Lower lobe of right lung (tissue), 2 donors: ENCODE results near the gene IGSF5. TPM values are rescaled to one million over a fixed set of nuclear protein-coding genes. Genes with fewer than 3 reads are reported as not detected.

ENCODE experiments used
- ATAC-seq, 2 donors: fragments of 200-7000 bp; cut with Tn5 transposase; one replicate each; pipeline ENCODE4 v1.9.1; 2020 to 2022; ENCODE audit warnings: mild to moderate bottlenecking in 2 of 2, moderate library complexity in 2 of 2
- DNase-seq: peaks from one replicate; pipeline ENCODE4 v3.0.0-alpha.2; 2020
- H3K27ac ChIP-seq: fragments of 200-600 bp; one replicate; pipeline ENCODE4 v1.8.0; 2022
- H3K27me3 ChIP-seq: fragments of 200-600 bp; one replicate; pipeline ENCODE4 v1.8.0; 2022; ENCODE audit warnings: low read depth
- H3K36me3 ChIP-seq: fragments of 200-600 bp; one replicate; pipeline ENCODE4 v1.8.0; 2022; ENCODE audit warnings: mild to moderate bottlenecking
- H3K4me1 ChIP-seq: fragments of 200-600 bp; one replicate; pipeline ENCODE4 v1.8.0; 2022
- H3K4me3 ChIP-seq: fragments of 200-600 bp; one replicate; pipeline ENCODE4 v1.8.0; 2022; ENCODE audit warnings: mild to moderate bottlenecking
- H3K9me3 ChIP-seq: fragments of 200-600 bp; one replicate; pipeline ENCODE4 v1.8.0; 2022
- CTCF ChIP-seq: fragments of 200-600 bp; IDR thresholded peaks from one replicate; pipeline ENCODE4 v1.8.0; 2022; ENCODE audit warnings: antibody characterized with exemption, mild to moderate bottlenecking
- intact Hi-C: fragments of 100-400 bp; cut with DNase I; formaldehyde crosslinking; loops from one replicate; pipeline ENCODE4 v1.11.0; 2022
- total RNA-seq: library from RNA; stranded (reverse); fragmentation: NEBNext Ultra II Directional; extraction: Animal tissue kit (Norgen Biotek cat#: 25700); gene quantifications from one replicate; pipeline ENCODE4 v1.2.1, GENCODE V29; 2021
- donor health status: DM: no; HTN: yes; CAD: no; lungs with severe emphysema.

Gene IGSF5
- total RNA-seq, 1 donor from 2014 or later, result not detected

GRCh38 chr21:39726133-39726532 lies 18.9 kb upstream of the IGSF5 start:
- no peak for TF ChIP-seq CTCF
- Histone ChIP-seq H3K36me3 (no peaks in the 10 kb centered on the region), H3K4me3 (no peak overlapping the region), H3K27ac (no peak overlapping the region), H3K4me1 (no peaks in the 10 kb centered on the region), H3K9me3 (no peaks in the 10 kb centered on the region), H3K27me3 (no peaks in the 10 kb centered on the region)
- ATAC-seq, result no peak
- no peak for DNase-seq
- intact Hi-C loops, result no loop called here

GRCh38 chr21:39727401-39728120 lies 17.4 kb upstream of the IGSF5 start:
- no peaks in the 10 kb centered on the region for H3K27me3 ChIP-seq
- no peaks in the 10 kb centered on the region for H3K9me3 ChIP-seq
- TF ChIP-seq CTCF, result no peak
- no peaks in the 10 kb centered on the region for H3K4me1 ChIP-seq
- H3K4me3 ChIP-seq, result no peak overlapping the region
- ATAC-seq, result no peak
- no peak for DNase-seq
- H3K36me3 ChIP-seq, result no peaks in the 10 kb centered on the region
- intact Hi-C loops, result no loop called here
- no peak overlapping the region for H3K27ac ChIP-seq

GRCh38 chr21:39728341-39728740 lies 16.6 kb upstream of the IGSF5 start:
- Histone ChIP-seq H3K4me3 (no peak overlapping the region), H3K36me3 (no peaks in the 10 kb centered on the region), H3K27me3 (no peaks in the 10 kb centered on the region), H3K4me1 (no peaks in the 10 kb centered on the region), H3K27ac (no peak overlapping the region), H3K9me3 (no peaks in the 10 kb centered on the region)
- DNase-seq (no peak), ATAC-seq (no peak)
- intact Hi-C loops, result no loop called here
- TF ChIP-seq CTCF, result no peak

- Histone ChIP-seq H3K27ac (no peak overlapping the region), H3K4me1 (no peaks in the 10 kb centered on the region), H3K36me3 (no peaks in the 10 kb centered on the region), H3K4me3 (no peak overlapping the region), H3K27me3 (no peaks in the 10 kb centered on the region), H3K9me3 (no peaks in the 10 kb centered on the region)
- no peak for ATAC-seq
- TF ChIP-seq CTCF, result no peak
- no peak for DNase-seq
- intact Hi-C loops, result no loop called here
Measured at GRCh38 chr21:39730418-39731157, 14.4 kb upstream of the IGSF5 start.

- no peak for ATAC-seq
- intact Hi-C loops, result no loop called here
Measured at GRCh38 chr21:39736716-39737115, 8.3 kb upstream of the IGSF5 start.

More at GRCh38 chr21:39736716-39737115, 8.3 kb upstream of the IGSF5 start:
- DNase-seq, result no peak
- no peak for TF ChIP-seq CTCF
- no peak overlapping the region for H3K4me3 ChIP-seq
- H3K36me3 ChIP-seq, result no peaks in the 10 kb centered on the region
- H3K27me3 ChIP-seq, result no peaks in the 10 kb centered on the region
- H3K4me1 ChIP-seq, result no peaks in the 10 kb centered on the region
- no peak overlapping the region for H3K27ac ChIP-seq
- H3K9me3 ChIP-seq, result no peaks in the 10 kb centered on the region
